HG02588 (cell line): ENCODE data around the gene NTM.
"Not testable (repeated sequence)": the region's sequence is repeated elsewhere in the genome, so short reads cannot be mapped to it uniquely, and the experiment has no call there.

Experiments used
- ATAC-seq: cut with Tn5 transposase; IDR thresholded peaks from one replicate; pipeline ENCODE4 v1.9.1; 2021; ENCODE audit warnings: mild to moderate bottlenecking, moderate library complexity; ENCODE audit not compliant: unreplicated experiment

The NTM gene

DNA sequence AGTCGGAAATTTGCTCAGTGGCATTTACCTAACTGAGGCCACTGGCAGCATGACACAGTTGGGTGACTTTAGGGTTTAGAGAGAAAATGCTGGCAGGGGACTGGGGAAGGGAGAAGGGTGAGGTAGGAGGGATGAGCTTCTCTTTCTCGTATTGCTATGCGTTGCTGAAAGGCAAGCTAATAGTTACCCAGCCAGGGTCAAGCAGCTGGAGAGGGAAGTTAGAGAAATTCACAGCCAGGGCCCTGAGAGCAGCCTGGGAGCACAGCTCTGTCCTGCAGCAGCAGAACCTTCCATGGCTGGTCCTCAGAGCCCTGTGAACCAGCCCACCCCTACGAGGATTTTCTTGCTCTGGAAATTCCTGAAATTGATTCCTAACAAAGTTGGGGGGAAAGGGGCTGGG, 679.6 kb downstream of the NTM start:
- no peak for ATAC-seq

DNA sequence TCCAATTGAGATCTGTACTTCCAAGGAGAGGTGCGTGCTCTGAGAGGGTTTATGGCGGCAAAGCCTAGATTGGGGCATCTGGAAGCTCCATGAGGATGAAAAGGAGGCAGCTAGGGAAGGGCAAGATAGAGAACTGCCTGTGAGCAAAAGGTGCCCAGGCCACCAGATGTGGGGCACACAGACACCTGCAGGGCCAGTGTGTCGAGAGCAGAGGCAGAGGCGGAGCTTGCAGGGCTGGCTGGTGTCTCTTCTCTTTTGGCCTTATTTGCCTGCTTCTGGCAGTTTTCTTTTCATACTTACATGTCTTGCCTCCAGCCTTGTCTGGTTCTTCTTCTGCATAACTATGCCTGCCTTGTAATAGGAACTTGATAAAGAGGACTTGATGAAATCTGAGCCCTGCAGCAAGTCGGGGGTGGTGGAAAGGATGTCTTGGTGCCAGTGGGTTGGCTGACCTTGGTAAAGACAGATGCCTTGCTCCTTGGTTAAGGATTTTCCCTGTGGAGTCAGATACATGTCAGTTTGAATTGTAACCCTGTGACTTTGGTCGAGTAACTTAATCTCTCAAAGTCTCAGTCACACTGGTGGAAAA, 680.3 kb downstream of the NTM start:
- ATAC-seq: no peak

DNA sequence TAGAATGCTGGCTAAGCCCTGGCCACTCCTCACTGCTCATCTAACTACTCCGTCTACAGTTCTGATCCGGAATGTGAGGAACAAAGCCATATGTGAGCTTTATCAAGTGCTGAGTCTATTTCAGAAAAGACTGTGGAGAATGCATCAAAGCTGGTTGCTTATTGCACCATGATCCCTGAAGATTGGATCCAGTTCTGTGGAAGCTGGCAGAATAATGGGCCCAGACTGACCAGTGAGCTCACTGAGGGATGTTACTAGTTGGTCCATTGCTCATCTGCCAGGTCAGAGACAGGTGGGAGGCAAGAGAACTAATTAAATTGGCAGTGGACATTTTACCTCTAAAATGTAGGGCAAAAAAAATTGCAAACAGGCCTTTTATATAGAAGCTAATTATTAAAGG, 681.3 kb downstream of the NTM start:
- no peak for ATAC-seq

DNA sequence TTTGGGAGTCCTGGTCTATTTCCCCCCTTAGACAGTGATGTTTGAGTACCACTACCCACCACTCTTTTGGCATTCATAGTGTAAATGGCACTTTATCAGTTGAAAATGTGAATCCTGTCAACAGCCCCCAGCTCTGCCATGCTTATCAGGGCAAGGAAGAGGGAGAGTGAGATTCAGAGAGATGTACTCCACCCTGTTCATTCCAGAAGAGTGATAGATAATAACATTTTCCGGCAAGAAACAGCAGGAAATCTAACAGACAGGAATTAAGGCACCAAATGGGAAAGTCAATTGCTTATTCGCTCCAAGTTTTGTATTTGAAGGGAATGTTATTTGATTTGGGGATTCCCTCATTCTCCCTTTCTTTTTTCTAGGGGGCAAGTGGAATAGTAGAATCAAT, 681.9 kb downstream of the NTM start:
- no peak for ATAC-seq

DNA sequence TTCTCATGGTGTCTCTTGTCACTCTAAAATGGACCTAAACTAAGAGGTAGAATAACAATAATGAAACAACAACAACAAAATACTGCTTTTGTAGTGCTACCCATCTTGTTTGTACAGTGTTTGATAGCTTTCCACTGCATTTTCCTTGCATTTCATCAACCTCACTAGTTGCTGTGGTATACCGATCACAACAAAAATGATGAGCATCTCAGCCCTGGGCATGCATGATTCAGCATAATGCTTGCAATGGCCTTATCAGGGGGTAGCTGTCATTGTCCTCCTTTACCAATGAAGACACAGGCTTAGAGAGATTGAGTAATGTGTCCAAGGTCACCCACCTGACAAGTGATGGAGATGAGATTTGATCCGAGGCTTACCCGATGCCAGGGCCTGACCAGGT, 682.5 kb downstream of the NTM start:
- no peak for ATAC-seq

DNA sequence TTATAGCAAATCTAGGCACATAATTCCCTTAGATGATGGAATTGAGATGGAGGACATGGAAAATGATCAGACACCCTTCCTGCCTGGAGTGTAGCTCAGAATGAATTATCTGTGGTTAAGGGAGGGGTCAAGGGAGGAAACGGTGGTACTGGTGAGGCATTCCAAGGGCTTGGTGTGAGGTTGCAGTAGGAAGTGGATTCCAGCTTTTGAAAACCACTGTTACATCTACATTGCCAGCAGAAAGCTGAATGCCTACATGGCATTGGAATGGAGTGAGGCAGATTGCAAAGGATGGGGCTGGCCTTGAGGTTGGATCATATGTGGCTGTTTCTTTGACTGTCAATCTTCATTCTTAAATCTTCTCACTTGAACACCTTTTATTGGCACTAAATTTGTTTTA, 684.4 kb downstream of the NTM start:
- ATAC-seq: no peak

DNA sequence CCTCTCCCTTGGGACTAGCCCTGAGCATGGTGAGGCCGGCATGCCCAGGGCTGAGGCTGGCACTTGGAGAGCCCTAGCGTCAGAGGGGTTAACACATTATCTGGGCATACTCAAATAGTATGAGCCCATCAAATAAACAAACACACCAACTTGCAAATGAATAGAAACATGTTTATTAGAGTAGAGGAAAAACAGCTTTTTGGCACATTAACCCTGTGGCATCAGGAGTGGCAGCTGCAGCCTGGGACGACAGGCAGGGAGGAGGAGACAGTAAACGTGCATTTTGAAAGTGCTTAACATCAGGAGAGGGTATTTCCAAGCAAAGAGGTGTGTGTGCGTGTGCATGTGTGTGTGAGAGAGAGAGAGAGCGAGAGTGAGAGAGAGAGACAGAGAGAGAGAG, 684.9 kb downstream of the NTM start:
- ATAC-seq: no peak

DNA sequence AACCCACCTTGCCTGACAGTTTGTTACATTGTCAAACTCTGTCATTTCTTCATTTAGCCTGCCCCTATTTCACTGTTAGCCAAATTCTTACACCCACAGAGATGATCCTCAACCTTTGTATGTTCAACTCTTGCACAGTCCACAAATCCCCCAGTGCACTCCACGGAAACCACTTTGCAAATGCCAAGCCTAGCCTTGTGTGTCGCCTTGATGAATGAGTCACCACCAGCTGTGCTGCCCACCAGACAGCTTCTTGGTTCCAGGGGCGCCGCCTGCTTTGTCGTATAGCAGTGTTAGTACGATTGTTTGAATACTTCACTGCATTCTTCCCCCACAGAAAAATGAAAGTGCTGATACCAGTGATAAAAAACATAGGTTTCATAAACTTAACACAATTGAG, 686.3 kb downstream of the NTM start:
- no peak for ATAC-seq

DNA sequence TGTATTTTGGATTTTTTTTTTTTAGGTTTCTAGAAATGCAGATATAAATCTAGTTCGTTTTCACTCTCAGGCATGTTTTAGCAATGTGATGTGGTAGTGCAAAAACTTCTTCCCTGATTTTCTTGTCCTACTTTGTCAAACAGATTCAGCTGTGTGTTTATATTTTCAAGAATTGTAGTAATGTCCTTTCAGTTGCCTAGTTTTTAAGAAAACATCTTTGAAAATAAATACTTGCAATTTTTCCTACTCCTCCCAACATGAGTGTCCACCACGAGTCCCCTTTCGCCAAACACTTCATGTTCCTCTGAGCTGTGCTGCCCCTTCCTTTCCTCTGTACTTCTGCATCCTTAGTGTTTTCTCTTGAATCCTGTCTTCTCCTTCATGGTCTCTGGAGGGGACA, 686.9 kb downstream of the NTM start:
- ATAC-seq: no peak

DNA sequence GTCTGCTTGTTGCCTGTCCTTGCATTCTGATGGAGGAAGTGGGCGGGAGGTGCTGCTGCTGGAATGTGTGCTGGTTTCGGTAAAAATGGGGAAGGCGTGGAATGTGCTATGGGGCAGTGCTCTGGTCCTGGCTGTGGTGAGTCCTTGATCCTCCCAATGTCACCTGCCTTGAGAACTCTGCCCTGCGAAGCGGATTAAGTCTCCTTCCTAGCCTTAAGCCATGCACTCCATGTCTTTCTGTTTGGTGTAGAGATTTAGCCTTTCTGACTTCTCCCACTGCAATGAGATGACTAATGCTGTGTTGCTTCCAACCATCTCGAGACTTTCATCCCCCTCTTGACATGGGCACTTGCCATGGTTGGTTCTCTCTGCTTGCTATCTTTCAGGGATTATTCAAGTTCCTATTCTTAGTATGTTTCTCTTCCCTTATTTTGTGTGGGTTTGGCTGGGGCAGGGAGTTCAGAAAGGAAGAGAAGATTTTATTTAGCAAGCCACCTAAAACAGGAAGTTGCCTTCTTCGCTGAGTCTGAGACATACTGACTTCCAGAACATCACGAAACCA, 687.9 kb downstream of the NTM start:
- ATAC-seq: no peak

DNA sequence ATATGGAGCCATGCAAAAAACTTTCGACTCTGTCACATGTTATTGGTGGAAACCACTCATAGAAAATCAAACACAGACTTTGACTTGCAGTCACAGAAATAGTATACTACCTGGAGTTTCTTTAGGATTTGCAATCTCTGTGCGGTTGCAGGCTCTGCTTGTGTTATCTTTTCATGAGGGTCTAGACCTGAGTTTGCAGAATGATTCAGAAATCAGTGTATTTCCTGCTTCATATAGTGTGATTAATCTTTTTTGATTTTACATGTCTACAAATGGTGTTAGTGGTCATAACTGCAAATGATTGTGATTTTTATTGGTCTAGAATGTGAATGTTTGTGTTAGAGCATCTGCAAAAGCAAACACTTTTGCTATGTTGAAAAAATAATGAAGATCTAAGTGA, 690.2 kb downstream of the NTM start:
- ATAC-seq: no peak

DNA sequence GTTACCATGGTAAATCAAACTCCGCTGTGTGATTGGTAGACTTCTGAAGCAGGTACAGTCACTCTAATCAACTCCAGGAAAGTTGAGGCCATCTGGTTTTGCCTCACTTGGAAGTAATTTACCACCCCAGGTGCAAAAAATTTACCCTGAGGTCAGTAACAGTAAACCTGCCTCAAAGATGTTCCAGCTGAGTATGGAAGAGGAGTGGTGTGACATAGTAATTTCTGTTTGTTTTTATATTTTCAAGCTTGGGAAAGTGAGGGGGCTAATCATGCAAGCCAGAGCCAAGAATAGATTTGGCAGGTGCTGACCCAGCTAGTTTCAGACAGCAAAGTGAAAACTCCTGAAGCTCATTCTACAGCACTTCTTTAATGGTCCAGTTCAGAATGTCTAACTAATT, 691.6 kb downstream of the NTM start:
- no peak for ATAC-seq

DNA sequence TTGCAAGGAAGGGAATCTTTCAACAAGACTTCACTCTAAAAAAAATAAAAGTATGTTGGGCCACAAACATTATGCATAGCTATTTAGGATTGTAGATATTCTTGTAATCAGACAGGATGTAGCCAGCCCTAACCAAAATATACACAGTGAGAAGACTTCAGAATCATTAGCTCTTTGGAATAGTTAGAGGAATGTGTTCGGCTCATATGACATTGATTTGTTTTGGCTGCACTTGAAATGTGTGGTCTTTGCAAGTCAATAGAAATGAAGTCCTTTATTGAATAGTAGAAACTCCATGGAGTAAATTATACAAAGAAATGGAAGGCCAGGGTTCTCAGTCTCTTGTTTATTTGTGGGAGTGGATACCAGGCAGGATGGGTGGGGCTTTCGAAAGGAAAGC, 692.1 kb downstream of the NTM start:
- no peak for ATAC-seq

DNA sequence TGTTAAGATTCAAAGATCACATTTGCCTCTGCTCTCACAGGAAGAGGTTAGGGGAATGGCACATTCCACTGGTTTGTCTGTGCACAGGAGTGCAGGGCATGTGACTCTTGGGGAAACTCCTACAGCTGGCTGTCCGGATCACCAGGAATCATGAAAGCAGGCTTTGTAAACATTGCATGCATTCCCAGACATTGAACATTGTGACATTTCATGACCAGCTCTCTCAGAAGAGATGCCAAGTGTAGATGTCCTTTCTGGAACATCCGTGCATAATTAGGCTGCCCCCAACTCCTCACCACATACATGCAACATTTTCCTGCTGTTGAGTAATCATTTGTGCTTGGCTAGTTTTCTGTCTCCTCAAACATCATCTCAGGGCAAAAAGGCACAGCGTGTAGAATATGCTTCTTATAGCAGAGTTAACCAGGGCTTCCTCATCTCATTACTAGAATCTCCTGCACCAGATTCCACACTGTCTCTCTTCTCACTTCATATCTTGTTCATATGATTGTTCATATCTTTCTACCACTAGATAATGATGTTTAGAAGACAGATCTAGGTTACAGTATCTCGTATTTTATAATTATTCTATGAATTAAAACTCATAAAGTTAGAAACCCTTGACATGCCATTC, 694.7 kb downstream of the NTM start:
- ATAC-seq: no peak

DNA sequence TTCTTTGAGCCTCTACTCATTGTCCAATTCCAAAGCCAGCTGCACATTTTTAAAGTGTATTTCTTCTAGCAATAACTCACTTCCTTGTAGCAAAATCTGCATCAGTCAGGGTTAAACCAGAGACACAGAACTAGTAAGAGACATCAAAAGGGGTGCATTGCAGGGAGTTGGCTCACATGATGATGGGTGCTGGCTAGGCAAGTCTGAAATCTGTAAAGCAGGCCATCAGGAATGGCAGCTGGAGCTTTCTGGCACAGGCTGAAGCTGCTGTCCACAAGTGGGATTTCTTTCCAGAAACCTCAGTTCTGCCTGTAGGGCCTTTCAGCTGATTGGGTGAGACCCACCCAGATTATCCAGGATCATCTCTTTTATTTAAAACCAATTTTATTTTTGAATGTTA, 698.1 kb downstream of the NTM start:
- ATAC-seq: no peak

DNA sequence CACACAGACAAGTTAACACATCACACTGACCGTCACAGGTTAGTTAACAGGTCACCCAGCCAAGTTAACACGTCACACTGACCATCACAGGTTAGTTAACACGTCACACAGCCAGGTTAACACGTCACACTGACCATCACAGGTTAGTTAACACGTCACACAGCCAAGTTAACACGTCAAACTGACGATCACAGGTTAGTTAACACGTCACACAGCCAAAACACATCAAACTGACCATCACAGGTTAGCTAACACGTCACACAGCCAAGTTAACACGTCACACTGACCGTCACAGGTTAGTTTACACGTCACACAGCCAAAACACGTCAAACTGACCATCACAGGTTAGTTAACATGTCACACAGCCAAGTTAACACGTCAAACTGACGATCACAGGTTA, 699.2 kb downstream of the NTM start:
- ATAC-seq: not testable (repeated sequence)

DNA sequence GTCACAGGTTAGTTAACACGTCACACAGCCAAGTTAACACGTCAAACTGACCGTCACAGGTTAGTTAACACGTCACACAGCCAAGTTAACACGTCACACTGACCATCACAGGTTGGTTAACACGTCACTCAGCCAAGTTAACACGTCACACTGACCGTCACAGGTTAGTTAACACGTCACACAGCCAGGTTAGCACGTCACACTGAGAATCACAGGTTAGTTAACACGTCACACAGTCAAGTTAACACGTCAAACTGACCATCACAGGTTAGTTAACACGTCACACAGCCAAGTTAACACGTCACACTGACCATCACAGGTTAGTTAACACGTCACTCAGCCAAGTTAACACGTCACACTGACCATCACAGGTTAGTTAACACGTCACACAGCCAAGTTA, 700.5 kb downstream of the NTM start:
- not testable (repeated sequence) for ATAC-seq

DNA sequence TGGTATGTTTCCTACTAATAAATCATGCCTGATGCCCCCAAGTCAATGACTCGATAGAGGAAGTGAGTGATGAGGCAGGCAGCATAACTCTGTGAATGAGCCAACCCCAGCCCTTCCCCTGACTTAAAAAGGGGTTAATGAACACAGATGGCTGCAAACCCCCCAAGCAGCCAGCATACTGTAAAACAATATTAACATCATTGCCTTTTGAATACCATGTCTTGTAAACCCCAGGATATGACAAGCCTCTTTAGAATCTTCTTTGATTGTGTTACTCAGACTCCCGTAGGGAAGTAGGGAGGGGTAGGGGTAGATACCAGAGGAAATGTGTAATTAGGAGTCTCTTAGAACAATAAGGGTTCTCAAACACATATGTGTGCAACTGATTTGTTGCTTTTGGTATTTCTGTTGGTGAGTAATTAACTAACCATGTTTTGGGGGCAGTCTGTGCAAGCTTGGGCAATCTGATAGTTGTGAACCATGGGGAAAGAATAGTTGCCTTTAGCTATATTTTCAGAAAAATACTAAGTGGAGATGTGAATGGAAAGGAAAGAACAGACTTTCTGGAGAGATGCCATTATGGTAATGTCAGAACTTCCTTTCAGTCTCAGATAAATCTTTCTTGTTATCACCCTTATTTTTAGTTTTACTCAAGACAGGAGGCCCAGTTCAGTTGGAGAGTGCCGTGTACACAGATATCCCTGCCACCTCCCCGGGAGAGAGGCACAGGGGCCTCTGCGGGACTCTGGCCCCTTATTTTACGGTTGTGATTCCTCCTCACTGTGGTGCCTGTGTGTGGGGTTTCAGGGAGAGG, 701.8 kb downstream of the NTM start:
- ATAC-seq: no peak

DNA sequence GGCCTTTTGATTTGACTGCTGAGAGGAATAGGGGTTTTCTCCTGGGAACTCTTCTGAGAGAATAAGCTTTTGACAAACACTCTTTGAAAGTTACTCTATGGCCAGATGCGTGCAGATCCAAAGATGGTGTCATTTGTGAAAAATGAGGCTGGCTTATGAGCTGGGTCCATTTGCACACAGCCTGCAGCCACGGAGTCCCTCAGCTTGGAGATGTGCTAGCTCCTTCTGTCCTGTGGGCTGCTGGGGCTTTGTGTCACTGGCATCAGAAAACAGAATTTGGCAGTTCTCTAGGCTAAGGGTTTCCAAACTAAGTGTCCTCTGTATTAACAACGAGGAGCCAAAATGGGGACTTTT, 702.4 kb downstream of the NTM start:
- no peak for ATAC-seq

DNA sequence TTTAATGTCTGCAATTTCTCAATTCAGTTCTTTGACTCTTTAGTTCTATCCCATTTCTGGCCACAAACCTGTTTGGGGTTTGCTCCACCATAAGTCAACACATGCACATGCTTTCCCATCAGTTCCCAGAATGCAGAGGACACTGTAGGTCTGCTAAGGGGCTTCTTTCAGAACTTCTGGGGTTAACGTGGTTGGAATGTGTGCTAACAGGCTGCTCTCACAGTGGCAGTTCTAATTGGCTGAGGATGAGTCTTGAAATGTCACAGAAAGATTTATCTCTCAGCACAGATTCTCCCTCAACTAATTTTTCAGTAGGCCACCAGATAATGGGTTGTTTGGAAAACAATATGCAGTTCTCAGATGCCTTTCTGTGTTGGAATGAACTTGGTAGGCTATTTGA, 703.4 kb downstream of the NTM start:
- no peak for ATAC-seq

DNA sequence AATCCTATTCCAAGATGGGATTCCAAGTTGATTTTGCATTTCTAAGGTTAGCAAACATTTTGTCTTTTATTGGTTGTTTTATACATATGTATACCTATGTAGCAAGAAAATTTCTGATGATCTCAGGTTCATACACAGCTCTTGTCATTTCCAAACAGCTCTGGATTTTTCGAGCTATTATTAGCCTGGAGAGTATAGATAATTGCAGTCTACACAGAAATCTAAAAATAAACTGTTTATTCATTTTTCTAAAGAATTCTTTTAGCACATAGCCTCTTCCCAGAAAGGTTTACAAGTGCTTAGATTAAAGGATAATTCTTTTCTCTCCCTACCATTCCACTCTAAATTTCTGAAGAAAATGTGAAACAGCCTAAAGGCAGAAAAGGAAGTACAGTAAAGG, 705.0 kb downstream of the NTM start:
- ATAC-seq: no peak

DNA sequence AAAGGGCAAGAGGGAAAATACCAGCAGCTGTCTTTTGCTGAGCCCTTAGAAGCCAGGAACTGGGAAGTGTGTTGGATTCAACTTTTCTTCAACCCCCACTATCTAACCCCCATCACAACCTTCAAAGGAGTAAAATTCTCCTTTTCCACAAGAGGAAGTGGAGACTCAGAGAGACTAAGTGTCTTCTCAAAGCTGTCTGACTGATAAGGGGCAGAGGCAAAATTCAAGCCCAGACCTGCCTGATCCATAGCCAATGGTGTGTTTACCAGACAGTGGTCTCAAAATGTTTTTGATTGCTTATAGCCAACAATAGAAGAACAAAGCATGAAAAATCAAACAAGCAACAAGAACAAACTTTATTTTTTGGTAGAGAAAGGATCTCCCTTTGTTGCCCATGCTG, 707.0 kb downstream of the NTM start:
- ATAC-seq: no peak
